Measurements from ENCODE around the gene PFN3. TPM values are rescaled to one million over a fixed set of nuclear protein-coding genes. Genes with fewer than 3 reads are reported as not detected.

PFN3 gene
- total RNA-seq, 1 donor from 2014 or later, result not detected

- peak overlapping the region; percentile 70 for H3K4me3 Mint-ChIP-seq (ENCODE audit: unreplicated experiment)
These were observed 3.6 kb upstream of the PFN3 start for GRCh38 chr5:177403792-177404640.

GRCh38 chr5:177403102-177403791 is 2.8 kb upstream of the PFN3 start:
- H3K9me3 Mint-ChIP-seq (ENCODE audit: unreplicated experiment), result no peaks in the 10 kb centered on the region
- H3K4me3 Mint-ChIP-seq (ENCODE audit: unreplicated experiment), result peak overlapping the region; percentile 70
- no peak for TF ChIP-seq CTCF (IDR thresholded peaks at IDR 0.05)
- H3K36me3 Mint-ChIP-seq (ENCODE audit: unreplicated experiment), result no peaks in the 10 kb centered on the region
- peaks cover 16% of the 10 kb centered on the region for H3K4me1 Mint-ChIP-seq (ENCODE audit: unreplicated experiment)
- peaks cover 19% of the 10 kb centered on the region for H3K27me3 Mint-ChIP-seq (ENCODE audit: unreplicated experiment)
- no peak overlapping the region for H3K27ac Mint-ChIP-seq (ENCODE audit: unreplicated experiment)
- no peak for DNase-seq (ENCODE audit: extremely low spot score, unreplicated experiment)

More at GRCh38 chr5:177403792-177404640, 3.6 kb upstream of the PFN3 start:
- H3K4me1 Mint-ChIP-seq (ENCODE audit: unreplicated experiment), result peaks cover 16% of the 10 kb centered on the region
- no peaks in the 10 kb centered on the region for H3K36me3 Mint-ChIP-seq (ENCODE audit: unreplicated experiment)
- no peaks in the 10 kb centered on the region for H3K9me3 Mint-ChIP-seq (ENCODE audit: unreplicated experiment)
- H3K27me3 Mint-ChIP-seq (ENCODE audit: unreplicated experiment), result peaks cover 19% of the 10 kb centered on the region
- TF ChIP-seq CTCF (IDR thresholded peaks at IDR 0.05), result peak; percentile 65
- DNase-seq (ENCODE audit: extremely low spot score, unreplicated experiment), result peak; percentile 90
- no peak overlapping the region for H3K27ac Mint-ChIP-seq (ENCODE audit: unreplicated experiment)

GRCh38 chr5:177402271-177403043 is 2.0 kb upstream of the PFN3 start:
- no peak overlapping the region for H3K27ac Mint-ChIP-seq (ENCODE audit: unreplicated experiment)
- peak; percentile 62 for TF ChIP-seq CTCF (IDR thresholded peaks at IDR 0.05)
- peaks cover 16% of the 10 kb centered on the region for H3K4me1 Mint-ChIP-seq (ENCODE audit: unreplicated experiment)
- no peaks in the 10 kb centered on the region for H3K9me3 Mint-ChIP-seq (ENCODE audit: unreplicated experiment)
- H3K36me3 Mint-ChIP-seq (ENCODE audit: unreplicated experiment), result no peaks in the 10 kb centered on the region
- peak overlapping the region; percentile 70 for H3K4me3 Mint-ChIP-seq (ENCODE audit: unreplicated experiment)
- DNase-seq (ENCODE audit: extremely low spot score, unreplicated experiment), result no peak
- peaks cover 19% of the 10 kb centered on the region for H3K27me3 Mint-ChIP-seq (ENCODE audit: unreplicated experiment)

- Mint-ChIP-seq H3K4me1 (ENCODE audit: unreplicated experiment) (peaks cover 6% of the 10 kb centered on the region), H3K9me3 (ENCODE audit: unreplicated experiment) (no peaks in the 10 kb centered on the region), H3K27ac (ENCODE audit: unreplicated experiment) (no peak overlapping the region), H3K36me3 (ENCODE audit: unreplicated experiment) (no peaks in the 10 kb centered on the region), H3K27me3 (ENCODE audit: unreplicated experiment) (peaks cover 20% of the 10 kb centered on the region), H3K4me3 (ENCODE audit: unreplicated experiment) (no peak overlapping the region)
- no peak for TF ChIP-seq CTCF (IDR thresholded peaks at IDR 0.05)
- peak; percentile 83 for DNase-seq (ENCODE audit: extremely low spot score, unreplicated experiment)
These were observed 2.5 kb downstream of the PFN3 start for GRCh38 chr5:177397875-177398390.
